ENCODE measurements around the gene TRAF1.

The TRAF1 gene

DNA sequence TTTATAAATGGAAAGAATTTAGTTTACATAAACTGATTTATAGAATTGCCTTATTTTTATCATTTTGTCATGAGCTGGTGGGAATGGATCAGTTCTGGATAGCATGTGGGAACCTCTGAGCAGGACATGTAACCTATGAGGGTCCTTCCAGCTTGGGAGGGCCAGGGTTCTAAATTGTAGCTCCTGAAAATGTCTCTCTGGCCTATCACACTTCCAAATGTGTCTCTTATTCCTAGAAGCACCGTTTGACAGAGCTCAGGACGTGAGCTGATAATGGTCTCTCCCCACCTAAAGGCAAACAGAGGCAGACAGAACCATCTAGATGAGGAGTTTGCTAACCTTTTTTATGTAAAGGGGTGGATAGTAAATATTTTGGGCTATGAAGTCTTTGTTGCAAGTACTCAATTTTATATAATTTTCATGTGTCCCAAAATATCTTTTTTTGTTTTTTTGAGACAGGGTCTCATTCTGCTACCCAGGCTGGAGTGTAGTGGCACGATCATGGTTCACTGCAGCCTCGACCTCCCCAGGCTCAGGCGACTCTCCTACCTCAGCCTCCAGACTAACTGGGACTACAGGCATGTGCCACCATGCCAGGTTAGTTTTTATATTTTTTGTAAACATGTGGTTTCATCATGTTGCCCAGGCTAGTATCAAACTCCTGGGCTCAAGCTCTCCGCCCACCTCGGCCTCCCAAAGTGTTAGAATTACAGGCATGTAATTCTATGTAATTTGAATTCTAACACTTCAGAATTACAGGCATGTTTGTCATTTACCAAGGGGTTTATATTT is 4.0 kb downstream of the TRAF1 start:
- TF ChIP-seq, protein P1, sequence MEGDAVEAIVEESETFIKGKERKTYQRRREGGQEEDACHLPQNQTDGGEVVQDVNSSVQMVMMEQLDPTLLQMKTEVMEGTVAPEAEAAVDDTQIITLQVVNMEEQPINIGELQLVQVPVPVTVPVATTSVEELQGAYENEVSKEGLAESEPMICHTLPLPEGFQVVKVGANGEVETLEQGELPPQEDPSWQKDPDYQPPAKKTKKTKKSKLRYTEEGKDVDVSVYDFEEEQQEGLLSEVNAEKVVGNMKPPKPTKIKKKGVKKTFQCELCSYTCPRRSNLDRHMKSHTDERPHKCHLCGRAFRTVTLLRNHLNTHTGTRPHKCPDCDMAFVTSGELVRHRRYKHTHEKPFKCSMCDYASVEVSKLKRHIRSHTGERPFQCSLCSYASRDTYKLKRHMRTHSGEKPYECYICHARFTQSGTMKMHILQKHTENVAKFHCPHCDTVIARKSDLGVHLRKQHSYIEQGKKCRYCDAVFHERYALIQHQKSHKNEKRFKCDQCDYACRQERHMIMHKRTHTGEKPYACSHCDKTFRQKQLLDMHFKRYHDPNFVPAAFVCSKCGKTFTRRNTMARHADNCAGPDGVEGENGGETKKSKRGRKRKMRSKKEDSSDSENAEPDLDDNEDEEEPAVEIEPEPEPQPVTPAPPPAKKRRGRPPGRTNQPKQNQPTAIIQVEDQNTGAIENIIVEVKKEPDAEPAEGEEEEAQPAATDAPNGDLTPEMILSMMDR (conservative IDR thresholded peaks at IDR 0.05; ENCODE audit: low read length), result no peak
- DNase-seq (ENCODE audit: low read depth), result no peak
- no peak overlapping the region for H3K4me3 ChIP-seq (ENCODE audit: low read length)

DNA sequence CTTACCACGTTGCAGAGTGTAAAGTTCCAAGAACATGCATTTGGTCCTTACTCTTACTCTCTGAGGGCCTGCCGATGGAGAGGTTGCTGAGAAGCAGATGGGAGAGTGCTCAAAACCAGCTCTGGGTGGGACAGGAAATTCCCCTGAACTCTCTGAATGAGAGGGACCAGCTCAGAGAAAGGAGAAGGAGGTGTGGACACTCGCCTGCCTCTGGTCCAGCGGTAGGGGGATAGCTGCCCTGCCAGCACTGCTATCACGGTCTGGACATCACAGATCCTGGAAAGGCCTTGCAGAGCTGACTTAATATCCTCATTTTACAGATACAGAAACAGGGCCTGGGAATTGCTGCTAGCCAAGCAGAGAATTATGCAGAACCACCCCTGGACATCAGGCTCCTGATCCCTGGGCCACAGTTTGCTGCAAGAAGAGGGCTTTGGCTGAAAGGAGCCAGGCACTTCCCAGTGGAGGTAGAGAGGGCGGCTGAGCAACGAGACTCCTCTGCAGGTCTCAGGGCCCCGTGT is 4.9 kb downstream of the TRAF1 start:
- H3K4me3 ChIP-seq (ENCODE audit: low read length), result no peak overlapping the region
- TF ChIP-seq, protein P1 (conservative IDR thresholded peaks at IDR 0.05; ENCODE audit: low read length), result no peak

DNA sequence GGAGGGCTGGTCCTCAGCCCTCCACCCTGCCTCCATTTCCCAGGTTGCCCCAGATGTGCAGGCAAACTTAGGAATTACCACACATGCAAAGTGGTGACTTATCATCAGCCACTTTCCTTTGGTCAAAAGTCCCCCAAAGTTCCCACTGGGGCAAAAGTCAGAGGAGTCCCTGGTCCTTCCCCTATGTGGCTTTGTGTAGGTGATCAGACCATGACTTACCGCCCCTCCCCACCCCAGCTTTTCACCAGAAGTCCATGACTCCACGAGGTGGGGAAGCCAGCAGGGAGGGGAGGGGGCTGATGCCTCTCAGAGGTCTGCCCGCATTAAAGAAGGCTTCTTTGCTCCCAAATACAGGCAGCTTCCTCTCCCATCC is 5.8 kb downstream of the TRAF1 start:
- no peak for DNase-seq (ENCODE audit: low read depth)
- TF ChIP-seq, protein P1 (conservative IDR thresholded peaks at IDR 0.05; ENCODE audit: low read length), result no peak
- no peak overlapping the region for H3K4me3 ChIP-seq (ENCODE audit: low read length)

More for the DNA sequence above, 4.9 kb downstream of the TRAF1 start:
- no peak for DNase-seq (ENCODE audit: low read depth)

DNA sequence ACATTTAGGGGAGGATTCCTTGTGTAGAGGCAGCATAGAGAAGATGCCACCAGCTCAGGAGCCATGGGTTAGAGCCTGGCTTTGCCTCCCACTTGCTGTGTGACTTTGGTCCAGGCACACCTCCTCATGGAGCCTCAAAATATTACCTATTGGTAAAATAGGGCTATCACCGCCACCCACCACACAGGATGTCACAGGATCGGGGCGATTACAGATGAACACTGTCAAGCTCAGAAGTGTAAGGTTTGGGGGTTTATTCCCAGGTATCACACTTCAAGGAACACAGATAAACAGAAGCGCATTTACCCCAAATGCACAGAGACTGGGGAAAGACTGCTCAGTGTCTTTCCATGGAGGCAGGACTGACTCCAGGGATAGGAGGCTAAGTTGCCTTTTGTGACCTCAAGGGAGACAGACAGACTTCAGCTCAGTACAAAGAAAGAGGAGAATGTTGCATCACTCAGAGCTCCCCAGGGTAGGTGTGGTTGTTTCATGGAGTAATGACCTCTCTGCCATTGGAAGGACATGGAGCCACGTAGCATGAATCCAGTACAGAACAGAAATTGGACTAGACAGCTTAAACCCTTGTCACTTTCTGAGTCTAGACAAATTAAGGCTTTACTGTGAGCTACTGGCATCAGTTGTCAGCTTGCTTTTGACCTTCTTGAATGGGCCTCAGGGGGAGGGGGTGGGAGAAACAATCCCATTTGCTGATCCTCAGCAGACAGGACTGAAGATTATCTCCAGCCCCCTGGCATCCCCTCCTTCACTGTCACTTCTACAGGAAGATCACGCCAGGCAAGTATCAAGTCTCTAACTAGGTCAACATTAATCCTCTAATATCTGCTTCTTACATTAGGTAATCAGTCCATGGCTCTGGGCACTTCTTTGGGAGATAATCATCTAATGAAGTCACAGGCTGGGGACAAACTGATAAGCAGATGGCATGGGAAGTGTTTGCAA is 6.5 kb downstream of the TRAF1 start:
- no peak overlapping the region for H3K4me3 ChIP-seq (ENCODE audit: low read length)
- no peak for DNase-seq (ENCODE audit: low read depth)
- TF ChIP-seq, protein P1 (conservative IDR thresholded peaks at IDR 0.05; ENCODE audit: low read length), result no peak

DNA sequence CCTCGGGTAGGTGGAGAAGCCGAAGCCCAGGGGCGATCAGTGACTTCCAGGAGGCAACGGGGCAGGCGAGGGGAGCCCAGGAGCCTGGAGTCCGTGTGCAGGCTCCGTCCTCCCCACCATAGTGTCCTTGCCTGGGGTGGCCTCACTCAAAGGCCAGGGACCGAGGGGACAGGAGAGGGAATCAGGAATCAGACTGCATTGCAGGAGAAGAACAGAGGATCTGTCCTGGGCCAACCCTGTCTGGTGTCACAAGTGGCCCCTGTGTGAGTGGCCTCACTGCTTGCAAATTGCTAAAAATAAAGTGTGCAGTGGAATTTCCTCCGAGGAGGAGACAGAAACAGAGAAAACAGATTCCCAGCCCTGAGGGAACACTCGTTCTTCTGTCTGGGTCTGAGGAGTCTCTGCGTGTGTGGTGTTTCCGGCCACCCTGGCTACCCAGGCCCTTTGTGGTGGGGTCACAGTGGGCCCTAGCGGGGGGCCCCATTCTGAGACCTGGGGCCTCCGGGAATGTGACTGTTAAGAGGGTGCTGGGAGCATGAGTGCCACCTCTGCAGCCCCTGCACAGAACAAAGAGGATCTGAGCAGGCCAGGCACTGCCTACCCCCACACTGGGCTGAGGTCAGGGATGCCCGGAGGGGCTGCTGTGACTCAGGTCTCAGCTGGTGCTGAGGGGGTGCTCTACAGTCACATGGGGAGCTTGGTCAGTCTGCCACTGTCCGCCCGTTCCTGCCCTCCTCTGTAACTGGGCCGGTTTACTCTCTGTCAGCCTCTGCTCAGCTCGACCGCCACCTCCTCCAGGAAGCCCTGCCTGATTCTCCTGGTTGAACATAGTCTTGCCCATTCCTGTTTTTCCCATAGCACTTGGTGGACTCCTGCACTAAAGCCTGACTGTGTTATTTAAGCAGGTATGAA is 7.4 kb downstream of the TRAF1 start:
- DNase-seq (ENCODE audit: low read depth), result no peak
- no peak overlapping the region for H3K4me3 ChIP-seq (ENCODE audit: low read length)
- TF ChIP-seq, protein P1 (conservative IDR thresholded peaks at IDR 0.05; ENCODE audit: low read length), result no peak

DNA sequence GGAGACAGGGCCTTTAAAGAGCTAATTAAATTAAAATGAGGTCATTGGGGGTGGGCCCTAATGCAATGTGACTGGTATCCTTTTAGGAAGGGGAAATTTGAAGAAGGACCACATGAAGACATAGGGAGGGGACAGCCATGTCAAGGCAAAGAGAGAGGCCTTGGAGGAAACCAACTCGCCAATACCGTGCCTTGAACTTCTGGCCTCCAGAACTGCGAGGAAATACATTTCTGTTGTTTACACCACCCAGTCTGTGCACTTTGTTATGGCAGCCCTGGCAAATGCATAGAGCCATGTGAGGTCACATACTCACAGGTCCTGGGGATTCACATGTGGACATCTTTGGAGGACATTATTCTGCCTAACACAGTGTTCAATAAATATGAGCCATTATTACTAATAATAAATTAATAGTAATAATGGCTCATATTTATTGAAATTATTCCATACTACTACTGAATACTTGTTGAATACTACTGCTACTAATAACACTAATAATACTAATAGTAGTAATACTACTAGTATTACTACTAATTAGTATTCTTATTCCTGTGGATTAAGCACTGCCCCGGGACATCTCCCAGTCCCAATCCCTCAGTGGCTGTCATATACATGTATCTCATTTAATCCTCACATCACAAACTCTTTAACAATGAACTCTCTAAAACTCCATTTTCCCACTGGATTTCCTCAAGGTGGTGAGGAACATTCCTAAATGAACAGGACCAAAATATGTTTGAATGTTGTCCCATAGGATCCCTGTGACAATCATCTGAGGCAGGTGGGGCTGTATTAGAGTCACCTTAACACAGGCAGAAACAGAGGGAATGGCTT is 8.4 kb downstream of the TRAF1 start:
- DNase-seq (ENCODE audit: low read depth), result no peak
- no peak overlapping the region for H3K4me3 ChIP-seq (ENCODE audit: low read length)
- TF ChIP-seq, protein P1 (conservative IDR thresholded peaks at IDR 0.05; ENCODE audit: low read length), result no peak
